Lower leg skin (tissue), 3 donors: ENCODE results near the gene UBA7.

ENCODE experiments used
- POLR2A ChIP-seq, 2 donors: fragments of 450-650 bp; IDR thresholded peaks; one replicate each; pipeline ENCODE4 v1.6.1; 2016 to 2017; ENCODE audit warnings: antibody characterized with exemption in 2 of 2, mild to moderate bottlenecking in 1 of 2, moderate library complexity in 1 of 2
- TF ChIP-seq, protein P1 (sequence below), 3 donors: fragments of 450-650 bp; IDR thresholded peaks; one replicate each; pipeline ENCODE4 v1.5.1; 2016; ENCODE audit warnings: antibody characterized with exemption in 3 of 3, mild to moderate bottlenecking in 3 of 3, moderate library complexity in 2 of 3

- TF ChIP-seq, protein P1, sequence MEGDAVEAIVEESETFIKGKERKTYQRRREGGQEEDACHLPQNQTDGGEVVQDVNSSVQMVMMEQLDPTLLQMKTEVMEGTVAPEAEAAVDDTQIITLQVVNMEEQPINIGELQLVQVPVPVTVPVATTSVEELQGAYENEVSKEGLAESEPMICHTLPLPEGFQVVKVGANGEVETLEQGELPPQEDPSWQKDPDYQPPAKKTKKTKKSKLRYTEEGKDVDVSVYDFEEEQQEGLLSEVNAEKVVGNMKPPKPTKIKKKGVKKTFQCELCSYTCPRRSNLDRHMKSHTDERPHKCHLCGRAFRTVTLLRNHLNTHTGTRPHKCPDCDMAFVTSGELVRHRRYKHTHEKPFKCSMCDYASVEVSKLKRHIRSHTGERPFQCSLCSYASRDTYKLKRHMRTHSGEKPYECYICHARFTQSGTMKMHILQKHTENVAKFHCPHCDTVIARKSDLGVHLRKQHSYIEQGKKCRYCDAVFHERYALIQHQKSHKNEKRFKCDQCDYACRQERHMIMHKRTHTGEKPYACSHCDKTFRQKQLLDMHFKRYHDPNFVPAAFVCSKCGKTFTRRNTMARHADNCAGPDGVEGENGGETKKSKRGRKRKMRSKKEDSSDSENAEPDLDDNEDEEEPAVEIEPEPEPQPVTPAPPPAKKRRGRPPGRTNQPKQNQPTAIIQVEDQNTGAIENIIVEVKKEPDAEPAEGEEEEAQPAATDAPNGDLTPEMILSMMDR (IDR thresholded peaks at IDR 0.05) = no peak
- TF ChIP-seq POLR2A (IDR thresholded peaks at IDR 0.05) = no peak
These were observed 6.9 kb downstream of the UBA7 start for GRCh38 chr3:49806850-49807249.
